ENCODE measurements around the gene CLASP1. TPM values are rescaled to one million over a fixed set of nuclear protein-coding genes. Genes with fewer than 3 reads are reported as not detected.

CLASP1 gene
- total and polyA plus RNA-seq, 2 of the 8 experiments (the other 6 are each of a cell fraction or from before 2014, with no cell fraction given) = 7.3 to 53.9 TPM

DNA sequence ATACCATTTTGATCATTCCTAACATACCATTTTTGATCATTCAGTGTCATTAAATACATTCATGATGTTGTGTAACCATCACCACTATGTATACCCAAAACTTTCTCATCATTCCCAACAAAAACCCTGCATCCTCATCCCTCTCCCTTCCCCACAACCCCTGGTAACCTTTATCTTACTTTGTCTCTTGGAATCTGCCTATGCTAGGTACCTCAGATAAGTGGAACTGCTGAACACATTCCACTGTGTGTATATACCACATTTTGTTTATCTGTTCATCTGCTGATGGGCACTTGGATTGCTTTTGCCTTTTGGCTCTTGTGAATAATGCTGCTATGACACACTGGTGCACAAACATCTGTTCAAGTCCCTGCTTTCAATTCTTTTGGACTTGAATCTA is 280.4 kb downstream of the CLASP1 start:
- no peak for FAIRE-seq
- Histone ChIP-seq H3K23me2 (ENCODE audit: low read depth, low read length) (no peaks in the 10 kb centered on the region; the same call in 1 of the 2 replicates), H3K9me3 (ENCODE audit: insufficient read depth in 2 of 2, low read depth in 1 of 2, low read length in 1 of 2) (no peaks in the 10 kb centered on the region), H4K20me1 (replicated peaks in 1 of 2; ENCODE audit: control insufficient read depth in 1 of 2, insufficient read depth in 2 of 2, low read length in 2 of 2) (peaks cover 2 to 3% of the 10 kb centered on the region in 2 experiments), H4K8ac (ENCODE audit: extremely low read depth, insufficient read depth, low read length) (no peak overlapping the region), H3K36me3 (ENCODE audit: control insufficient read depth in 2 of 4, insufficient read depth in 4 of 4, low read length in 3 of 4) (peaks cover 0 to 21% (median 9%) of the 10 kb centered on the region in 4 experiments; a peak in 5 of 8 replicates), H3K9ac (replicated peaks in 1 of 4; ENCODE audit: extremely low read depth in 1 of 4, low read depth in 3 of 4, low read length in 3 of 4) (no peak overlapping the region), H4K5ac (ENCODE audit: insufficient read length, low read depth, low read length) (no peak overlapping the region), H3K4me2 (ENCODE audit: insufficient read depth in 1 of 2, low read depth in 2 of 2, low read length in 2 of 2) (no peak overlapping the region), H2BK12ac (ENCODE audit: low read depth, low read length) (no peak overlapping the region), H3K18ac (ENCODE audit: extremely low read depth, low read length) (no peak overlapping the region), H3K27me3 (replicated peaks in 1 of 4; ENCODE audit: control insufficient read depth in 3 of 4, extremely low read depth in 1 of 4, insufficient read depth in 3 of 4, low read length in 3 of 4) (no peaks in the 10 kb centered on the region), H2BK20ac (ENCODE audit: low read length) (no peak overlapping the region), H2BK5ac (ENCODE audit: low read depth, low read length) (no peak overlapping the region), H3K23ac (ENCODE audit: insufficient read length) (no peak overlapping the region), H2BK120ac (replicated peaks; ENCODE audit: low read depth, low read length) (no peak overlapping the region), H2AK5ac (ENCODE audit: low read depth, low read length) (no peak overlapping the region), H3K4me3 (ENCODE audit: extremely low read depth in 1 of 4, insufficient read depth in 2 of 4, low read depth in 3 of 4, low read length in 4 of 4) (no peak overlapping the region), H3K27ac (ENCODE audit: low read depth, low read length) (no peak overlapping the region), H3K14ac (ENCODE audit: insufficient read length) (no peak overlapping the region), H4K91ac (replicated peaks; ENCODE audit: insufficient read length, low read length) (no peak overlapping the region), H3K4ac (replicated peaks; ENCODE audit: insufficient read length, low read depth, low read length) (no peak overlapping the region), H2AFZ (ENCODE audit: low read length) (no peak overlapping the region), H3K79me1 (ENCODE audit: low read depth, low read length) (no peaks in the 10 kb centered on the region), H3K79me2 (ENCODE audit: control insufficient read depth in 1 of 2, insufficient read depth in 2 of 2, low read length in 2 of 2) (no peaks in the 10 kb centered on the region), H2BK15ac (ENCODE audit: low read length) (no peak overlapping the region), H3K56ac (replicated peaks; ENCODE audit: insufficient read length, low read depth, low read length) (no peak overlapping the region), H3K4me1 (replicated peaks in 1 of 4; ENCODE audit: control insufficient read depth in 3 of 4, insufficient read depth in 4 of 4, low read length in 3 of 4) (no peaks in the 10 kb centered on the region)
- ChIA-PET CTCF (ENCODE audit: partially characterized antibody) (no interaction called here), POLR2A (ENCODE audit: partially characterized antibody) (no interaction called here)
- no peak for DNase-seq (ENCODE audit: low read depth in 1 of 2, low spot score in 2 of 2)
- no peak for TF ChIP-seq MAFK (IDR thresholded peaks at IDR 0.05; ENCODE audit: low read depth, low read length)
- no peak for TF ChIP-seq KDM1A (IDR thresholded peaks at IDR 0.05; ENCODE audit: borderline replicate concordance, low read length)
- TF ChIP-seq EGR1 (IDR thresholded peaks at IDR 0.05; ENCODE audit: borderline replicate concordance, low read depth, low read length) = no peak
- no peak for TF ChIP-seq NRF1 (IDR thresholded peaks at IDR 0.05; ENCODE audit: low read depth, low read length)
- no peak for TF ChIP-seq FOSL1 (IDR thresholded peaks at IDR 0.05; ENCODE audit: insufficient read depth, low read depth, low read length)
- no peak for TF ChIP-seq POU5F1 (IDR thresholded peaks at IDR 0.05; ENCODE audit: low read depth, low read length)
- no peak for TF ChIP-seq TEAD4 (IDR thresholded peaks at IDR 0.05; ENCODE audit: low read depth, low read length)
- TF ChIP-seq NANOG (IDR thresholded peaks at IDR 0.05; ENCODE audit: insufficient read depth, low read depth, low read length, poor library complexity, severe bottlenecking) = no peak
- no peak for TF ChIP-seq POLR2AphosphoS5 (IDR thresholded peaks at IDR 0.05; ENCODE audit: low read depth, low read length)
- TF ChIP-seq RFX5 (IDR thresholded peaks at IDR 0.05; ENCODE audit: borderline replicate concordance, low read depth, low read length) = no peak
- no peak for TF ChIP-seq JUND (IDR thresholded peaks at IDR 0.05; ENCODE audit: low read length)

Data from H1 (cell line).